Astrocyte of the spinal cord (primary cell): ENCODE data around the gene FNDC10.

Experiments used
- DNase-seq: peaks from one replicate; pipeline ENCODE4 v3.0.0; 2011; ENCODE audit warnings: low read depth, low spot score
- H3K4me3 ChIP-seq: 2 replicates; pipeline ENCODE4 v1.5.1; 2011; ENCODE audit warnings: low read depth, mild to moderate bottlenecking, low read length, moderate library complexity
- CTCF ChIP-seq: IDR thresholded peaks from 2 replicates; pipeline ENCODE4 v1.5.1; 2012; ENCODE audit warnings: low read depth, mild to moderate bottlenecking, low read length, inconsistent platforms
- in situ Hi-C: cut with HindIII; loops from 2 replicates; pipeline ENCODE4 v1.10.0; 2017; ENCODE audit warnings: low sequenced_read_pairs

Gene FNDC10

GRCh38 chr1:1603671-1604373 is 3.9 kb upstream of the FNDC10 start:
- in situ Hi-C loops, result no loop called here
- H3K4me3 ChIP-seq, result no peak overlapping the region
- no peak for TF ChIP-seq CTCF
- DNase-seq, result no peak

- no peak for DNase-seq
- in situ Hi-C loops, result no loop called here
- H3K4me3 ChIP-seq, result no peak overlapping the region
- no peak for TF ChIP-seq CTCF
These were observed 3.1 kb upstream of the FNDC10 start for GRCh38 chr1:1602968-1603506.

GRCh38 chr1:1602304-1602967 is 2.5 kb upstream of the FNDC10 start:
- in situ Hi-C loops, result no loop called here
- H3K4me3 ChIP-seq, result no peak overlapping the region
- DNase-seq, result no peak
- no peak for TF ChIP-seq CTCF

GRCh38 chr1:1601564-1602303 is 1.8 kb upstream of the FNDC10 start:
- in situ Hi-C loops, result no loop called here
- no peak for TF ChIP-seq CTCF
- no peak overlapping the region for H3K4me3 ChIP-seq
- no peak for DNase-seq

- in situ Hi-C loops, result no loop called here
- no peak for DNase-seq
- H3K4me3 ChIP-seq, result no peak overlapping the region
- no peak for TF ChIP-seq CTCF
These were observed 1.1 kb upstream of the FNDC10 start for GRCh38 chr1:1600861-1601563.
